ENCODE results near the gene FAM229A.

Gene FAM229A

DNA sequence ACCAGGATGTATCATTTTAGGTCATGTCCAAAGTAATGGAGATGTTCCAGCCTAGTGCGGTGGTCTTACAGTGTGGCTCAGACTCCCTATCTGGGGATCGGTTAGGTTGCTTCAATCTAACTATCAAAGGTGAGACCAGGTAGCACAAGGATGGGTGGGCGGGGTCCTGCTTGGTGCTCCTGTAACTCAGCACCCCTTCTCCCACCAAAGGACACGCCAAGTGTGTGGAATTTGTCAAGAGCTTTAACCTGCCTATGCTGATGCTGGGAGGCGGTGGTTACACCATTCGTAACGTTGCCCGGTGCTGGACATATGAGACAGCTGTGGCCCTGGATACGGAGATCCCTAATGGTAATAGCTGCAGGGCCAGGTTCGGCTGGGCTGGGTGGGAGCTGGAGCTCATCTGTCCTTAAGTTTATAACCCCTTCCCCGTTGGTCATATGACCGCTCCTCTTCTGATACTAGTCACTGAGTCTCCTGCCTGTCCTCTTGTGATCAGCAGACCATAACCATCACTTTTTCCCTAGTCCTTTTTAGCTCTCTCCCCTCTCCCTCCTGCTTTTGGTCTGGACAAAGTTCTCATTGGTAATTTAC lies 31.6 kb downstream of the FAM229A start:
- no peak for DNase-seq (ENCODE audit: low spot score)

DNA sequence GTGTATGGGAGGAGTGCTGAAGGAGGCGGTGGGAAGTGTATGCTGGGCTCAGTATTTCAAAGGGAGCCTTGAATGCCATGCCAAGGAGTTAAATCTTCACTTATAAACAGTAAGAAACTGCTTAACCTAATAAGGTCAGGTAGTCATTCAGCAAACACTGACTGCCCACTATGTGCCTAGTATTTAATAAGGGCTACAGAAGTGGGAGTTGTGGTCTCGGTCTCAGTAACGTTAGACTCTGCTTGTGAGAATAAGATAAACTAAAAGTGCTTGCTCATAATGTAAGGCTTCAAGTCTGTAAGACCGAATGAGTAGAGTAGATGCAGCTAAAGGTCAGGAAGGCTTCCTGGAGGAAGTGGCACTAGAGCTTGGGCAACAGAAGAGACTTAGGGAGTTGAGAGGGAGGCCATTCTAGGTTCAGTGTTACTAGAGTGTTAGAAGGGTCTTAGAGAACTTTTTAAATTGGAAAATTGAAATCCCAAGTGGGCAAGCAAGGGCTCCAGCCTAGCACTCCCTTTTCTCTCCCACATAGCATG lies 32.3 kb downstream of the FAM229A start:
- DNase-seq (ENCODE audit: low spot score), result no peak

DNA sequence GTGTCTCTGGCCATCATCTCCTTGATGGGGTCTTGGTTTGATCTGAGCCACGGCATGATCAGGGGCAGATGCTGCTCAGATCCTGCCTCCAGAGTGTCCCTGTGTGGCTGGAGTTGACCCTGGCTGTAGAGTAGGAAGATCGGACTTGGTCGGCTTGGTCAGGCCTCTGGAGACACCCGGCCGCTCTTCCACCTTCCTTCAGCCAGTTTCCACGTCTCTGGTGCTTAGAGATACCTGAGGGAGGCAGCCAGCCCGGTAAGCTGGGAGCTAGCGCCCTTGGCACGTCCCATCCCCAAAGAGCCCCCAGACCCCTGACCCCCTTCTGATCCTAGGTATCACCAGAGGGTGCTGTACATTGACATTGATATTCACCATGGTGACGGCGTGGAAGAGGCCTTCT lies 35.1 kb downstream of the FAM229A start:
- DNase-seq (ENCODE audit: low spot score), result no peak

DNA sequence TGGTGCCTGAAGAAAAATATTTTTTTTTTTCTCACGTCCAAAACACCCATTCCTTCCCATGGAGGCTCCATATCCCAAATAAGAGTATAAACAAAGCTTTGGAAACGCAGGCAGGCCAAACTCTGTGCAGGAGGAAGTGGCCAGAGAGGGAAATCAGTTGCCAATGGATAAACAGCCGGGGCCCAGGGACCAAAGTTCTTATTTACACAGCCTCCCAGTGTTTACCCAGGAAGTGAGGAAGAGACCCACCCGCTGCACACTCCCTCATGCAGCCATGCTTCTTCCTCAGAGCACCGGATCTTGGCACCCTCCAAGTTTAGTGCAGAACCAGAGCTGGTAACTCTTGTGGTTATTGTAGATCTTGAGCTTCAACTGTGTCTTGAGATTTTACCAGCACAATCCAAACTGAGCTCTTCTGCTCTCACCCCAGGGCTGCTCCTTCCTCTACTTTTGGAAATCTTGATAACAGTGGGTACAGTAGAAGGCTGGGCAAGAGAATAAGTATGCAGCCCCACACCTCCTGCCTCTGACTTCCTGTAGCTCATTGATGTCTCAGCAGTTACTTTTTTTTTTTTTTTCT lies 40.5 kb downstream of the FAM229A start:
- DNase-seq (ENCODE audit: low spot score), result no peak

DNA sequence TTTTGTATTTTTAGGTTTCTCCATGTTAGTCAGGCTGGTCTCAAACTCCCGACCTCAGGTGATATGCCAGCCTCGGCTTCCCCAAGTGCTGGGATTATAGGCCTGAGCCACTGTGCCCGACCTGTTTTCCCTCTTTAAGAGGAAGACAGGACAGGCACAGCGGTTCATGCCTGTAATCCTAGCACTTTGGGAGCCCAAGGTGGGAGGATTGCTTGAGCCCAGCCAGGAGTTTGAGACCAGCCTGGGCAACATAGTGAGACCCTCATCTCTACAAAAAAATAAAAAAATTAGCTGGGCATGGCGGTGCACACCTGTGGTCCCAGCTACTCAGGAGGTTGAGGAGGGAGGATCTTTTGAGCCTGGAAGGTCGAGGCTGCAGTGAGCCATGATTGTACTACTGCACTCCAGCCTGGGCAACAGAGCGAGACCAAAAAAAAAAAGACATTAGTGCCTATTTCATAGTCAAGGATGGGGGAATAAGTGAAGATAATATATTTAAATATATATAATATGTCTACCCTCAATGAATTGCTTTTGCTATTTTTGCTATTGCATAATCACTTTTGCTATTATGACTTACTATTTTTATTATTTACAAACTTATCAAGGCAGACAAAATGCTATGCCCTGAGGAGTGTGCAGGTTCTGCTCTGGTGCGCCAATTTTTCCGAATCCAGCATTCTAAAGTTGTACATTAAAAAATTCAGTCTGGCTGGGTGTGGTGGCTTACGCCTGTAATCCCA lies 44.0 kb downstream of the FAM229A start:
- DNase-seq (ENCODE audit: low spot score), result no peak

DNA sequence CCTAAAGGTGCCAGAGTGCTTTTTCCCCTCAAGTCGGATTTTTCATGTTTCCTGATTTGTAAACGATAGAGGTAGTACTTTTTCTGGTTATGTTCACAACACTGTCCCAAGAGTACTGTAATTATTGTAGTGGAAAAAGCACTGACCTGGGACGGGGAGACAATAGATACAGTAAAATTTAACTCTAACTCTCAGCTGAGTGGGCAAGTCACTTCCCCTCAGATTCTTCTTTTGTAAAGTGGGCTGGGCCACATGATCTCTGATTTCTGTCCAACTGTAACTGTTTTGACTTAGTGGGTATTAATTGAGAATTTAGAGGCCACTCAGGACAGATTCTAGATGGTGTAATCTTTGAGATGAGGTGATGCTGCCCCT lies 45.4 kb downstream of the FAM229A start:
- no peak for DNase-seq (ENCODE audit: low spot score)

DNA sequence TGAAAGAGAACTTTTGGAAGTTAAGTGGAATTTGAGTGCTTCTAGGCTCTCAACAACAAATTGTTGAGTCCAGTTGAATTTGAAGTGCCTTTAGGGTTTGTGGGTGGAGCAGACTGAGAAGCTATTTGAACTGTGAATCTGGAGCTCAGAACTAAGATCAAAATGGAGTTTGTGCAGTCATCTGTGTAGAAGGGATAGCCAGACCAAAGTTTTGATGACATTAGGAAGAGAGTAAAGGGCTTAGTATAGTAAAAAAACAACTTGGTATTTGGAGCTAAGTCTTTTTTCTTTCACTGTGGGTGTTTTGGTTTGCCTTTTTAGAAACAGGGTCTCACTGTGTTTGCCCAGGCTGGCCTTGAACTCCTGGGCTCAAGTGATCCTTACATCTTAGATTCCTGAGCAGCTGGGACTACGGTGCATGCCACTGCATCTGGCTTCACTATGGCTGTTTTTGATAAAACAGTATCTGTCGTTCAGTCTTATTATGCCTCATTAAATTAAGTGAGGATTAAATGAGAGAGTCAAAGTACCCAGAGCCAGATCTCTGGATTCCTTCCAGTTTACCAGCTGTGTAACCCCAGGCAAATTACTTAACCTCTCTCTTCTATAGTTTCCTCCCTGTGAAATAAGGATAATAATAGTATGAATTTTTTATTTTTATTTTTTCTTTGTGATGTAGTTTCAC lies 50.4 kb downstream of the FAM229A start:
- no peak for DNase-seq (ENCODE audit: low spot score)

All from cerebellar cortex (tissue), 1 donor.